Tibial nerve (tissue), 3 donors: ENCODE data around the gene TMEM217.

Experiments
- CTCF ChIP-seq, 5 experiments: fragments of 200-600 bp in 3 of 5; fragments of 450-650 bp in 2 of 5; sonication (generic) in 3 of 5; IDR thresholded peaks; one replicate each; pipeline ENCODE4 v1.5.1; 2016 to 2019; ENCODE audit warnings: antibody characterized with exemption in 5 of 5, mild to moderate bottlenecking in 3 of 5, moderate library complexity in 2 of 5
- POLR2A ChIP-seq, 2 donors: fragments of 450-650 bp; IDR thresholded peaks; one replicate each; pipeline ENCODE4 v1.6.1; 2017; ENCODE audit warnings: antibody characterized with exemption in 2 of 2, mild to moderate bottlenecking in 2 of 2, moderate library complexity in 2 of 2

DNA sequence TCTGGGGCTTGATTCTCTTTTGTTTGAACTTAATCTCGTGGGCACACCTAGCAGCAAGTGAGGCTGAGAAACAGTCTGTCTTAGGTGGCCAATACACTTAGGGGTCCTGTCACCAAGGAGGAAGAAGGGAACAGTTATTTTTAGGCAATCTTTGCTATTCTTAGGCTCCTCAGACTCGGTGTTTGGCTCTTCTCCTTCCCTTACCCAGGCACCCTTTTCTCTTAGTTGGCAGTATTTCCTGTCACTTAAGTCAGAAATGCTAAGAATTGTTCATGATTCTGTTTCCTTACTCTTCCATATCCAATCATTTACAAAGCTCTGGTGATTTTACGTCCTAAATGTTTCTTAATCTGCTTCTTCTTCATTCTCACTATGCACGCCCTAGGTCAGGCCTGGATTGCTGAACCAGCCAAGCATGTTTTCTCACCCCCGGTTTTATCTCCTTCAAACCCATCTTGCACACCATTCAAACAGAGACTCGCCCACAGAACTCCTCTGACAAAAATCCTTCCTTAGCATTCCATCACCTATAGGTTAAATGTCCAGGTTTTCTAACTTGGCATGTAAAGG is 45.2 kb upstream of the TMEM217 start:
- TF ChIP-seq CTCF (IDR thresholded peaks at IDR 0.05) (no peak), POLR2A (IDR thresholded peaks at IDR 0.05) (no peak)
